B cell (primary cell): ENCODE results near the gene CYP26C1. TPM values are rescaled to one million over a fixed set of nuclear protein-coding genes. Genes with fewer than 3 reads are reported as not detected.

Experiments
- ATAC-seq: fragments of 200-7000 bp; cut with Tn5 transposase; one replicate; pipeline ENCODE4 v1.10.0; 2021; ENCODE audit warnings: low read depth, mild to moderate bottlenecking, moderate number of reproducible peaks, moderate library complexity
- CTCF ChIA-PET: fragments of 350-600 bp; sonication (Branson Sonifier 250); formaldehyde crosslinking; loops from one replicate; lab custom pipeline; 2021; ENCODE audit warnings: antibody characterized with exemption, inconsistent platforms; lab: Charles Lee
- POLR2A ChIA-PET: fragments of 350-600 bp; sonication (Branson Sonifier 250); formaldehyde crosslinking; loops from one replicate; lab custom pipeline; 2021; ENCODE audit warnings: antibody characterized with exemption; lab: Charles Lee
- DNase-seq: peaks from one replicate; pipeline ENCODE4 v3.0.0; 2013
- H2AFZ ChIP-seq: 2 replicates; pipeline ENCODE4 v1.6.1; 2012; ENCODE audit warnings: mild to moderate bottlenecking, low read depth, low read length; ENCODE audit not compliant: insufficient read depth, poor library complexity, severe bottlenecking
- H3K27ac ChIP-seq, 2 donors: 1 replicate in 1 of 2; 2 replicates in 1 of 2; pipeline ENCODE4 v1.5.1; 2012 to 2013; ENCODE audit warnings: low read length in 2 of 2, mild to moderate bottlenecking in 2 of 2, moderate library complexity in 1 of 2
- H3K27me3 ChIP-seq, 4 experiments: fragments of 200-600 bp in 1 of 4; sonication (generic) in 1 of 4; replicated peaks in 1 of 4; 1 replicate in 2 of 4; 2 replicates in 2 of 4; pipeline versions ENCODE4 v1.6.1 to v1.7.0; 2013 to 2016; ENCODE audit warnings: low read length in 3 of 4, mild to moderate bottlenecking in 2 of 4, mixed read lengths in 1 of 4, moderate library complexity in 1 of 4; ENCODE audit not compliant: insufficient read depth in 4 of 4, control insufficient read depth in 3 of 4; ENCODE audit errors: control extremely low read depth in 1 of 4
- H3K36me3 ChIP-seq, 2 experiments: replicated peaks in 1 of 2; 1 replicate in 1 of 2; 2 replicates in 1 of 2; pipeline versions ENCODE4 v1.6.1 to v1.7.1; 2013; ENCODE audit warnings: low read length in 1 of 2; ENCODE audit not compliant: insufficient read depth in 2 of 2, control insufficient read depth in 1 of 2; ENCODE audit errors: control extremely low read depth in 1 of 2, extremely low read depth in 1 of 2
- H3K4me1 ChIP-seq, 2 donors: fragments of 200-600 bp in 1 of 2; sonication (generic) in 1 of 2; 1 replicate in 1 of 2; 2 replicates in 1 of 2; pipeline versions ENCODE4 v1.5.1 to v1.6.1; 2013 to 2017; ENCODE audit warnings: low read length in 2 of 2; ENCODE audit not compliant: control insufficient read depth in 2 of 2, insufficient read depth in 2 of 2
- H3K4me2 ChIP-seq: replicated peaks from 2 replicates; pipeline ENCODE3; 2012; ENCODE audit warnings: mild to moderate bottlenecking, low read depth, low read length; ENCODE audit not compliant: poor library complexity, severe bottlenecking
- H3K4me3 ChIP-seq, 5 experiments: fragments of 200-600 bp in 1 of 5; sonication (generic) in 1 of 5; 1 replicate in 3 of 5; 2 replicates in 2 of 5; pipeline versions ENCODE4 v1.5.1 to v1.7.0; 2011 to 2016; ENCODE audit warnings: low read length in 4 of 5, mild to moderate bottlenecking in 4 of 5, low read depth in 2 of 5, control low read depth in 1 of 5, moderate library complexity in 1 of 5; ENCODE audit not compliant: insufficient read depth in 1 of 5; ENCODE audit errors: control extremely low read depth in 1 of 5, extremely low read depth in 1 of 5
- H3K79me2 ChIP-seq: fragments of 200-600 bp; sonication (generic); one replicate; pipeline ENCODE4 v1.6.0; 2016; ENCODE audit warnings: low read length; ENCODE audit not compliant: control insufficient read depth, insufficient read depth
- H3K9ac ChIP-seq: fragments of 200-600 bp; sonication (generic); 2 replicates; pipeline ENCODE4 v1.6.1; 2017; ENCODE audit warnings: mild to moderate bottlenecking, low read length, moderate library complexity
- H3K9me3 ChIP-seq, 3 donors: one replicate each; pipeline versions ENCODE4 v1.6.1 to v1.7.1; 2013; ENCODE audit warnings: low read length in 2 of 3; ENCODE audit not compliant: control insufficient read depth in 2 of 3, insufficient read depth in 1 of 3; ENCODE audit errors: control extremely low read depth in 1 of 3
- H4K20me1 ChIP-seq: 2 replicates; pipeline ENCODE4 v1.6.0; 2012; ENCODE audit warnings: mild to moderate bottlenecking, low read length; ENCODE audit not compliant: insufficient read depth, control insufficient read depth, poor library complexity, severe bottlenecking
- H3K27ac Mint-ChIP-seq: one replicate; pipeline ENCODE4 v1.8.0; 2021; ENCODE audit warnings: mixed read lengths
- H3K27me3 Mint-ChIP-seq: one replicate; pipeline ENCODE4 v1.8.0; 2021; ENCODE audit warnings: mixed read lengths
- H3K4me1 Mint-ChIP-seq: one replicate; pipeline ENCODE4 v1.8.0; 2021; ENCODE audit warnings: mixed read lengths
- H3K4me3 Mint-ChIP-seq: one replicate; pipeline ENCODE4 v1.8.0; 2021; ENCODE audit warnings: mixed read lengths
- H3K9me3 Mint-ChIP-seq: one replicate; pipeline ENCODE4 v1.8.0; 2022; ENCODE audit warnings: mixed read lengths; ENCODE audit not compliant: insufficient read depth
- EZH2 ChIP-seq: IDR thresholded peaks from 2 replicates; pipeline ENCODE4 v1.6.1; 2012; ENCODE audit warnings: borderline replicate concordance, low read depth, mild to moderate bottlenecking, moderate library complexity, low read length; ENCODE audit not compliant: insufficient read depth, poor library complexity, severe bottlenecking
- WGBS: methylation state at CpG from one replicate; pipeline ENCODE4 v1.1.5; 2013; ENCODE audit warnings: missing lambda C conversion rate; ENCODE audit not compliant: insufficient coverage; 5-methylcytosine and 5-hydroxymethylcytosine counted together
- intact Hi-C: fragments of 100-400 bp; cut with micrococcal nuclease; formaldehyde crosslinking; loops from one replicate; pipeline ENCODE4 v1.10.0; 2022
- polyA plus RNA-seq: library from polyadenylated mRNA; depleted of rRNA; stranded (reverse); fragments of >200 nt; gene quantifications from 2 replicates; pipeline ENCODE4 v1.2.3, GENCODE V29; 2012
- total RNA-seq, 2 donors: library from RNA; stranded (reverse); fragments of 120-200 nt in 1 of 2; gene quantifications; 1 replicate in 1 of 2; 2 replicates in 1 of 2; pipeline versions ENCODE4 v1.2.3 to v1.2.4, GENCODE V29; 2013 to 2022
- TF ChIP-seq, protein P1 (sequence below): fragments of 200-600 bp; IDR thresholded peaks from one replicate; pipeline ENCODE4 v1.8.0; 2022; ENCODE audit warnings: antibody characterized with exemption, mild to moderate bottlenecking

The CYP26C1 gene
- total and polyA plus RNA-seq, 2 donors (not counting 1 experiment from before 2014, with no cell fraction given): 0.01 to 0.57 TPM

- no peaks in the 10 kb centered on the region for H3K9me3 ChIP-seq
- CTCF ChIA-PET: interaction anchor here (1.3 kb wide), 1 partner anchor 25 kb away, joined by 3 read pairs; no protein-coding TSS in a partner anchor
- Mint-ChIP-seq H3K4me3 (no peak overlapping the region), H3K27me3 (no peaks in the 10 kb centered on the region), H3K27ac (no peak overlapping the region), H3K4me1 (no peaks in the 10 kb centered on the region), H3K9me3 (peaks cover 4% of the 10 kb centered on the region)
- TF ChIP-seq EZH2: no peak
- TF ChIP-seq, protein P1, sequence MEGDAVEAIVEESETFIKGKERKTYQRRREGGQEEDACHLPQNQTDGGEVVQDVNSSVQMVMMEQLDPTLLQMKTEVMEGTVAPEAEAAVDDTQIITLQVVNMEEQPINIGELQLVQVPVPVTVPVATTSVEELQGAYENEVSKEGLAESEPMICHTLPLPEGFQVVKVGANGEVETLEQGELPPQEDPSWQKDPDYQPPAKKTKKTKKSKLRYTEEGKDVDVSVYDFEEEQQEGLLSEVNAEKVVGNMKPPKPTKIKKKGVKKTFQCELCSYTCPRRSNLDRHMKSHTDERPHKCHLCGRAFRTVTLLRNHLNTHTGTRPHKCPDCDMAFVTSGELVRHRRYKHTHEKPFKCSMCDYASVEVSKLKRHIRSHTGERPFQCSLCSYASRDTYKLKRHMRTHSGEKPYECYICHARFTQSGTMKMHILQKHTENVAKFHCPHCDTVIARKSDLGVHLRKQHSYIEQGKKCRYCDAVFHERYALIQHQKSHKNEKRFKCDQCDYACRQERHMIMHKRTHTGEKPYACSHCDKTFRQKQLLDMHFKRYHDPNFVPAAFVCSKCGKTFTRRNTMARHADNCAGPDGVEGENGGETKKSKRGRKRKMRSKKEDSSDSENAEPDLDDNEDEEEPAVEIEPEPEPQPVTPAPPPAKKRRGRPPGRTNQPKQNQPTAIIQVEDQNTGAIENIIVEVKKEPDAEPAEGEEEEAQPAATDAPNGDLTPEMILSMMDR: no peak
- intact Hi-C loops: no loop called here
- no peak for DNase-seq
- peaks cover 2 to 7% of the 10 kb centered on the region in 2 experiments for H3K36me3 ChIP-seq
- no peaks in the 10 kb centered on the region for H3K79me2 ChIP-seq
- no peak overlapping the region for H3K9ac ChIP-seq
- POLR2A ChIA-PET: no interaction called here
- ATAC-seq: no peak
- no peaks in the 10 kb centered on the region for H3K27me3 ChIP-seq
- H3K4me3 ChIP-seq: no peak overlapping the region
- no peak overlapping the region for H2AFZ ChIP-seq
- H3K4me1 ChIP-seq: no peaks in the 10 kb centered on the region
- H4K20me1 ChIP-seq: no peaks in the 10 kb centered on the region
- no peak overlapping the region for H3K4me2 ChIP-seq
- no peak overlapping the region for H3K27ac ChIP-seq
Measured at GRCh38 chr10:93030409-93030808, 30.2 kb upstream of the CYP26C1 start.

DNA sequence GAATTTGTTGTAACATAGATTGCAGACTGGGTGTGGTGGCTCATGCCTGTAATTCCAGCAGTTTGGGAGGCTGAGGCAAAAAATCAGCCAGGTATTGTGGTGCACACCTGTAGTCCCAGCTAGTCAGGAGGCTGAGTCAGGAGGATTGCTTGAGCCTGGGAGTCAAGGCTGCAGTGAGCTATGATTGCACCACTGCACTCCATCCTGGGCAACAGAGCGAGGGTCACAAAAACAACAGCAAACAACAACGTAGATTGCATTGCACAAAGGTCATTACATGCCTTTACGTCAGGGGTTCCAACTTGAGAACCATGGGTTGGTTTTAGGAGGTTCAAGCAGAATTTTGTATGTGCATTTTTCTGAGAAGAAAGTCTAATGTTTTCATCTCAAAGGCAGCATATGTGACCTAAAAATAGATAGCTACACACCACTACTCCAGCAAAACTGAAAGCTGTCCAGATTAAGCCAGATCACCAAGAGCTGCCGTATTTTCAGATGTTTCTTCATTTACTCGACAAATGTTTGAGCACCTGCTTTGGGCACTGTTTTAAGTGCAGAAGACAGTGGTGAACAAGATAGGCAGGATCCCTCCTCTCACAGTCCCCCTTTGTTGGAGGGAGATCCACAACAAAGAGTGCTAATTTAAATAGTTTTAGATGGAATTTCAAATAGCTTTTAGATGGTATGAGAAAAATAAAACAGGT lies 28.3 kb upstream of the CYP26C1 start:
- no peaks in the 10 kb centered on the region for H3K4me1 ChIP-seq
- no peaks in the 10 kb centered on the region for H3K9me3 ChIP-seq
- no peaks in the 10 kb centered on the region for H3K27me3 ChIP-seq
- ATAC-seq (no peak), DNase-seq (no peak)
- Mint-ChIP-seq H3K27me3 (no peaks in the 10 kb centered on the region), H3K9me3 (peaks cover under 1% of the 10 kb centered on the region), H3K4me3 (no peak overlapping the region), H3K27ac (no peak overlapping the region), H3K4me1 (no peaks in the 10 kb centered on the region)
- WGBS: 100% methylated on average over 2 of the region's 5 CpGs
- no peak overlapping the region for H3K4me3 ChIP-seq
- no peaks in the 10 kb centered on the region for H3K79me2 ChIP-seq
- intact Hi-C loops: no loop called here
- no peak overlapping the region for H3K9ac ChIP-seq
- no peak overlapping the region for H3K27ac ChIP-seq
- peaks cover 0 to 2% of the 10 kb centered on the region in 2 experiments for H3K36me3 ChIP-seq
- POLR2A ChIA-PET: no interaction called here
- TF ChIP-seq EZH2: no peak
- TF ChIP-seq, protein P1: no peak
- H3K4me2 ChIP-seq: no peak overlapping the region
- no peaks in the 10 kb centered on the region for H4K20me1 ChIP-seq
- CTCF ChIA-PET: no interaction called here
- H2AFZ ChIP-seq: no peak overlapping the region
